Daoy (cell line): ENCODE measurements around the gene LRG1. TPM values are rescaled to one million over a fixed set of nuclear protein-coding genes. Genes with fewer than 3 reads are reported as not detected.
A peak's percentile ranks its signal among the peaks of the same experiment; 100 is the strongest.
"Not testable (repeated sequence)": the region's sequence is repeated elsewhere in the genome, so short reads cannot be mapped to it uniquely, and the experiment has no call there.

Experiments
- DNase-seq: peaks from one replicate; pipeline ENCODE4 v3.0.0-alpha.2; 2015; ENCODE audit warnings: low read depth
- total RNA-seq: library from RNA; depleted of rRNA; stranded (reverse); fragments of >200 nt; shearing (Covaris generic); gene quantifications from 2 replicates; pipeline ENCODE4 v1.2.3, GENCODE V29; 2014

The LRG1 gene
- total RNA-seq, 1 experiment from 2014 or later = 0.69 TPM

- peak; percentile 99 for DNase-seq
Measured at GRCh38 chr19:4575267-4576015, 35.6 kb upstream of the LRG1 start.

- no peak for DNase-seq
Measured at GRCh38 chr19:4573682-4574081, 33.8 kb upstream of the LRG1 start.

GRCh38 chr19:4571305-4571917, 31.6 kb upstream of the LRG1 start:
- DNase-seq = no peak

- DNase-seq = no peak
Measured at GRCh38 chr19:4570916-4571304, 31.1 kb upstream of the LRG1 start.

- DNase-seq = no peak
Measured at GRCh38 chr19:4570402-4570801, 30.6 kb upstream of the LRG1 start.

- DNase-seq = no peak
Measured at GRCh38 chr19:4568886-4569285, 29.1 kb upstream of the LRG1 start.

- peak; percentile 83 for DNase-seq
Measured at GRCh38 chr19:4567584-4568071, 27.8 kb upstream of the LRG1 start.

- DNase-seq = no peak
Measured at GRCh38 chr19:4566402-4567051, 26.7 kb upstream of the LRG1 start.

GRCh38 chr19:4563562-4563961, 23.7 kb upstream of the LRG1 start:
- not testable (repeated sequence) for DNase-seq

GRCh38 chr19:4562085-4562484, 22.2 kb upstream of the LRG1 start:
- not testable (repeated sequence) for DNase-seq

- DNase-seq = no peak
Measured at GRCh38 chr19:4559569-4559968, 19.7 kb upstream of the LRG1 start, which contains the start of gene SEMA6B. Gene SEMA6B, minus strand, starts transcription at chr19:4559684. Its CDS starts 1,227 bp downstream, at chr19:4558457.

- DNase-seq = peak; percentile 53
Measured at GRCh38 chr19:4557971-4558941, 18.4 kb upstream of the LRG1 start.

GRCh38 chr19:4557144-4557970, 17.5 kb upstream of the LRG1 start:
- peak; percentile 47 for DNase-seq

- peak; percentile 69 for DNase-seq
Measured at GRCh38 chr19:4556597-4557127, 16.8 kb upstream of the LRG1 start.

- DNase-seq = no peak
Measured at GRCh38 chr19:4555657-4556561, 16.1 kb upstream of the LRG1 start.

- DNase-seq = no peak
Measured at GRCh38 chr19:4554717-4555116, 14.9 kb upstream of the LRG1 start.

GRCh38 chr19:4553775-4554174, 13.9 kb upstream of the LRG1 start:
- no peak for DNase-seq

GRCh38 chr19:4553092-4553695, 13.4 kb upstream of the LRG1 start:
- no peak for DNase-seq

- DNase-seq = no peak
Measured at GRCh38 chr19:4552525-4552819, 12.6 kb upstream of the LRG1 start.
